HepG2 (cell line): ENCODE data around the gene SH2D3A. TPM values are rescaled to one million over a fixed set of nuclear protein-coding genes. Genes with fewer than 3 reads are reported as not detected.
A peak's percentile ranks its signal among the peaks of the same experiment; 100 is the strongest.

ENCODE experiments used
- ARNT ChIP-seq: fragments of 450-650 bp; IDR thresholded peaks from 2 replicates; pipeline ENCODE4 v1.6.1; 2017
- HDAC6 ChIP-seq: fragments of 200-600 bp; sonication (generic); IDR thresholded peaks from 2 replicates; pipeline ENCODE4 v1.7.0; 2017; ENCODE audit warnings: mild to moderate bottlenecking, antibody characterized with exemption, low read length, low read depth
- NFYB ChIP-seq: sonication (generic); formaldehyde crosslinking; IDR thresholded peaks from 2 replicates; pipeline ENCODE4 v1.4.0; 2020; ENCODE audit warnings: missing genetic modification reagents
- PRPF4 ChIP-seq: fragments of 200-400 bp; formaldehyde crosslinking; IDR thresholded peaks from 2 replicates; pipeline ENCODE4 v1.6.1; 2016; ENCODE audit warnings: low read length, low read depth; ENCODE audit not compliant: poor library complexity, severe bottlenecking
- RFXANK ChIP-seq: IDR thresholded peaks from 2 replicates; pipeline ENCODE4 v1.6.1; 2016
- SP5 ChIP-seq: IDR thresholded peaks from 2 replicates; pipeline ENCODE4 v1.6.1; 2016; ENCODE audit warnings: low read depth, borderline replicate concordance
- ZNF263 ChIP-seq: sonication (generic); formaldehyde crosslinking; IDR thresholded peaks from 2 replicates; pipeline ENCODE4 v1.4.0; 2020; ENCODE audit warnings: missing genetic modification reagents
- ZNF564 ChIP-seq: sonication (generic); formaldehyde crosslinking; IDR thresholded peaks from 2 replicates; pipeline ENCODE4 v1.8.1; 2023; ENCODE audit warnings: mild to moderate bottlenecking, missing genetic modification reagents
- ZNF792 ChIP-seq: IDR thresholded peaks from 2 replicates; pipeline ENCODE4 v1.6.1; 2016
- polyA plus RNA-seq, 8 experiments: library from polyadenylated mRNA; depleted of rRNA in 3 of 8; stranded (reverse) in 7 of 8; unstranded in 1 of 8; fragments of >200 nt; fragmentation: Illumina TruSeq in 4 of 8; extraction: Trizol in 4 of 8; gene quantifications; 2 replicates each; pipeline versions ENCODE4 v1.2.1 to v1.2.3, GENCODE V29; 2011 to 2016; ENCODE audit warnings: low read depth in 4 of 8, missing spikeins in 1 of 8, mixed read lengths in 1 of 8; ENCODE audit not compliant: insufficient read depth in 1 of 8
- total RNA-seq, 5 experiments: library from RNA; depleted of rRNA; stranded (reverse); fragments of >200 nt; fragmentation: Illumina TruSeq; extraction: Trizol; gene quantifications; 2 replicates each; pipeline ENCODE4 v1.2.3, GENCODE V29; 2016; ENCODE audit warnings: low read depth in 1 of 5
- TF ChIP-seq, protein P1 (sequence below): sonication (generic); formaldehyde crosslinking; IDR thresholded peaks from 2 replicates; pipeline ENCODE4 v1.4.0; 2020; ENCODE audit warnings: missing genetic modification reagents
- TF ChIP-seq, protein P2 (sequence below): sonication (generic); formaldehyde crosslinking; IDR thresholded peaks from 2 replicates; pipeline ENCODE4 v1.4.0; 2020; ENCODE audit warnings: missing genetic modification reagents, borderline replicate concordance
- TF ChIP-seq, protein P3 (sequence below), 2 experiments: IDR thresholded peaks; 2 replicates each; pipeline ENCODE4 v1.6.1; 2011 to 2012; ENCODE audit warnings: low read length in 2 of 2, borderline replicate concordance in 1 of 2, low read depth in 1 of 2, mild to moderate bottlenecking in 1 of 2, moderate library complexity in 1 of 2

Gene SH2D3A
- total and polyA plus RNA-seq, 2 of the 13 experiments (the other 11 are each of a cell fraction or from before 2014, with no cell fraction given): 1.0 to 2.2 TPM

DNA sequence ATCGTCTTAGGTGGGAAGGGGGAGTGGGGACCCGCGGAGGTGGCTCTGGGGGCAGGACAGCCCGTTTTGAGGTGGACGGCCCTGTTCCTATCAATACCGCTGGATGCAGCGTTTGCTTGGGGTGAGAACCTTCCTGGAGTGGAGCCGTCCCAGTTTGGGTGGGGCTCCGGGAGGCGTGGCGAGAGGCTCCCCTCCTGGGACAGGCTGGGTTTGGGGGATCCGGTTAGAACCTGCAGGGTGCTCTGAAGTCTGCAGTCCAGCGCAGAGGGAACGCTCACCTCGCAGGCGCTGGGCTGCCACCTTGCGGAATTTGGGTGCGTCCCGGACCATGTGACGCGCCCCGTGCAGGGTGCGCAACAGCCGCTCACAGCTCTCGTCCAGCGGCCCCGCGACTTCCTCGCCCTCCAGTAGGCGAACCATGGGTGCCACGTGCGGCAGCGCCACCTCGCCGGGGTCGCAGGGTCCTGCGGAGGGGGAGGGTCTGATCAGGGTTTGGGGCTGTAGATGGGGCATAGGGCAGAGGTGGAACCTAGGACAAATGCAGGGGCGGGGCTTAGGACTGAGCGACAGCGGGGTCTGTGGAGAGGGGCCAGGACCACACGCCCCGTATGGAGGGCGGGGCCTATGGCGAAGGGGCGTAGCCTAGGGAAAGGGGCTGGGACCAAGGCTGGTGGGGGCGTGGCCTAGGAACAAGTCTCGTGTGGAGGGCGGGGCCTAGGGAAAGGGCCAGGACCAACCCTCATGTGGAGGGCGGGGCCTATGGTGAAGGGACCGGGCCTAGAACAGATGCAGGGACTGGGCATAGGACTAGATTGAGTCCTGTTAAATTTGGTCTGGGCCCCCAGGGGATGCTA lies 13.8 kb downstream of the SH2D3A start (continued):
- TF ChIP-seq, protein P1, sequence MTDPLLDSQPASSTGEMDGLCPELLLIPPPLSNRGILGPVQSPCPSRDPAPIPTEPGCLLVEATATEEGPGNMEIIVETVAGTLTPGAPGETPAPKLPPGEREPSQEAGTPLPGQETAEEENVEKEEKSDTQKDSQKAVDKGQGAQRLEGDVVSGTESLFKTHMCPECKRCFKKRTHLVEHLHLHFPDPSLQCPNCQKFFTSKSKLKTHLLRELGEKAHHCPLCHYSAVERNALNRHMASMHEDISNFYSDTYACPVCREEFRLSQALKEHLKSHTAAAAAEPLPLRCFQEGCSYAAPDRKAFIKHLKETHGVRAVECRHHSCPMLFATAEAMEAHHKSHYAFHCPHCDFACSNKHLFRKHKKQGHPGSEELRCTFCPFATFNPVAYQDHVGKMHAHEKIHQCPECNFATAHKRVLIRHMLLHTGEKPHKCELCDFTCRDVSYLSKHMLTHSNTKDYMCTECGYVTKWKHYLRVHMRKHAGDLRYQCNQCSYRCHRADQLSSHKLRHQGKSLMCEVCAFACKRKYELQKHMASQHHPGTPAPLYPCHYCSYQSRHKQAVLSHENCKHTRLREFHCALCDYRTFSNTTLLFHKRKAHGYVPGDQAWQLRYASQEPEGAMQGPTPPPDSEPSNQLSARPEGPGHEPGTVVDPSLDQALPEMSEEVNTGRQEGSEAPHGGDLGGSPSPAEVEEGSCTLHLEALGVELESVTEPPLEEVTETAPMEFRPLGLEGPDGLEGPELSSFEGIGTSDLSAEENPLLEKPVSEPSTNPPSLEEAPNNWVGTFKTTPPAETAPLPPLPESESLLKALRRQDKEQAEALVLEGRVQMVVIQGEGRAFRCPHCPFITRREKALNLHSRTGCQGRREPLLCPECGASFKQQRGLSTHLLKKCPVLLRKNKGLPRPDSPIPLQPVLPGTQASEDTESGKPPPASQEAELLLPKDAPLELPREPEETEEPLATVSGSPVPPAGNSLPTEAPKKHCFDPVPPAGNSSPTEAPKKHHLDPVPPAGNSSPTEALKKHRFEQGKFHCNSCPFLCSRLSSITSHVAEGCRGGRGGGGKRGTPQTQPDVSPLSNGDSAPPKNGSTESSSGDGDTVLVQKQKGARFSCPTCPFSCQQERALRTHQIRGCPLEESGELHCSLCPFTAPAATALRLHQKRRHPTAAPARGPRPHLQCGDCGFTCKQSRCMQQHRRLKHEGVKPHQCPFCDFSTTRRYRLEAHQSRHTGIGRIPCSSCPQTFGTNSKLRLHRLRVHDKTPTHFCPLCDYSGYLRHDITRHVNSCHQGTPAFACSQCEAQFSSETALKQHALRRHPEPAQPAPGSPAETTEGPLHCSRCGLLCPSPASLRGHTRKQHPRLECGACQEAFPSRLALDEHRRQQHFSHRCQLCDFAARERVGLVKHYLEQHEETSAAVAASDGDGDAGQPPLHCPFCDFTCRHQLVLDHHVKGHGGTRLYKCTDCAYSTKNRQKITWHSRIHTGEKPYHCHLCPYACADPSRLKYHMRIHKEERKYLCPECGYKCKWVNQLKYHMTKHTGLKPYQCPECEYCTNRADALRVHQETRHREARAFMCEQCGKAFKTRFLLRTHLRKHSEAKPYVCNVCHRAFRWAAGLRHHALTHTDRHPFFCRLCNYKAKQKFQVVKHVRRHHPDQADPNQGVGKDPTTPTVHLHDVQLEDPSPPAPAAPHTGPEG: no peak
- TF ChIP-seq NFYB (CRISPR knock-in tag) (no peak), ZNF792 (CRISPR knock-in tag) (peak; percentile 84; the same call in 1 of the 2 replicates), HDAC6 (no peak), RFXANK (0 out of 2 replicates have a peak, but pooled peaks have one; percentile 66), SP5 (CRISPR knock-in tag) (peak; percentile 42; the same call in 1 of the 2 replicates), ZNF564 (CRISPR knock-in tag) (no peak), ARNT (no peak), ZNF263 (CRISPR knock-in tag) (no peak), PRPF4 (no peak)
- TF ChIP-seq, protein P2, sequence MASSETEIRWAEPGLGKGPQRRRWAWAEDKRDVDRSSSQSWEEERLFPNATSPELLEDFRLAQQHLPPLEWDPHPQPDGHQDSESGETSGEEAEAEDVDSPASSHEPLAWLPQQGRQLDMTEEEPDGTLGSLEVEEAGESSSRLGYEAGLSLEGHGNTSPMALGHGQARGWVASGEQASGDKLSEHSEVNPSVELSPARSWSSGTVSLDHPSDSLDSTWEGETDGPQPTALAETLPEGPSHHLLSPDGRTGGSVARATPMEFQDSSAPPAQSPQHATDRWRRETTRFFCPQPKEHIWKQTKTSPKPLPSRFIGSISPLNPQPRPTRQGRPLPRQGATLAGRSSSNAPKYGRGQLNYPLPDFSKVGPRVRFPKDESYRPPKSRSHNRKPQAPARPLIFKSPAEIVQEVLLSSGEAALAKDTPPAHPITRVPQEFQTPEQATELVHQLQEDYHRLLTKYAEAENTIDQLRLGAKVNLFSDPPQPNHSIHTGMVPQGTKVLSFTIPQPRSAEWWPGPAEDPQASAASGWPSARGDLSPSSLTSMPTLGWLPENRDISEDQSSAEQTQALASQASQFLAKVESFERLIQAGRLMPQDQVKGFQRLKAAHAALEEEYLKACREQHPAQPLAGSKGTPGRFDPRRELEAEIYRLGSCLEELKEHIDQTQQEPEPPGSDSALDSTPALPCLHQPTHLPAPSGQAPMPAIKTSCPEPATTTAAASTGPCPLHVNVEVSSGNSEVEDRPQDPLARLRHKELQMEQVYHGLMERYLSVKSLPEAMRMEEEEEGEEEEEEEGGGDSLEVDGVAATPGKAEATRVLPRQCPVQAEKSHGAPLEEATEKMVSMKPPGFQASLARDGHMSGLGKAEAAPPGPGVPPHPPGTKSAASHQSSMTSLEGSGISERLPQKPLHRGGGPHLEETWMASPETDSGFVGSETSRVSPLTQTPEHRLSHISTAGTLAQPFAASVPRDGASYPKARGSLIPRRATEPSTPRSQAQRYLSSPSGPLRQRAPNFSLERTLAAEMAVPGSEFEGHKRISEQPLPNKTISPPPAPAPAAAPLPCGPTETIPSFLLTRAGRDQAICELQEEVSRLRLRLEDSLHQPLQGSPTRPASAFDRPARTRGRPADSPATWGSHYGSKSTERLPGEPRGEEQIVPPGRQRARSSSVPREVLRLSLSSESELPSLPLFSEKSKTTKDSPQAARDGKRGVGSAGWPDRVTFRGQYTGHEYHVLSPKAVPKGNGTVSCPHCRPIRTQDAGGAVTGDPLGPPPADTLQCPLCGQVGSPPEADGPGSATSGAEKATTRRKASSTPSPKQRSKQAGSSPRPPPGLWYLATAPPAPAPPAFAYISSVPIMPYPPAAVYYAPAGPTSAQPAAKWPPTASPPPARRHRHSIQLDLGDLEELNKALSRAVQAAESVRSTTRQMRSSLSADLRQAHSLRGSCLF (CRISPR knock-in tag): no peak
- TF ChIP-seq, protein P3, sequence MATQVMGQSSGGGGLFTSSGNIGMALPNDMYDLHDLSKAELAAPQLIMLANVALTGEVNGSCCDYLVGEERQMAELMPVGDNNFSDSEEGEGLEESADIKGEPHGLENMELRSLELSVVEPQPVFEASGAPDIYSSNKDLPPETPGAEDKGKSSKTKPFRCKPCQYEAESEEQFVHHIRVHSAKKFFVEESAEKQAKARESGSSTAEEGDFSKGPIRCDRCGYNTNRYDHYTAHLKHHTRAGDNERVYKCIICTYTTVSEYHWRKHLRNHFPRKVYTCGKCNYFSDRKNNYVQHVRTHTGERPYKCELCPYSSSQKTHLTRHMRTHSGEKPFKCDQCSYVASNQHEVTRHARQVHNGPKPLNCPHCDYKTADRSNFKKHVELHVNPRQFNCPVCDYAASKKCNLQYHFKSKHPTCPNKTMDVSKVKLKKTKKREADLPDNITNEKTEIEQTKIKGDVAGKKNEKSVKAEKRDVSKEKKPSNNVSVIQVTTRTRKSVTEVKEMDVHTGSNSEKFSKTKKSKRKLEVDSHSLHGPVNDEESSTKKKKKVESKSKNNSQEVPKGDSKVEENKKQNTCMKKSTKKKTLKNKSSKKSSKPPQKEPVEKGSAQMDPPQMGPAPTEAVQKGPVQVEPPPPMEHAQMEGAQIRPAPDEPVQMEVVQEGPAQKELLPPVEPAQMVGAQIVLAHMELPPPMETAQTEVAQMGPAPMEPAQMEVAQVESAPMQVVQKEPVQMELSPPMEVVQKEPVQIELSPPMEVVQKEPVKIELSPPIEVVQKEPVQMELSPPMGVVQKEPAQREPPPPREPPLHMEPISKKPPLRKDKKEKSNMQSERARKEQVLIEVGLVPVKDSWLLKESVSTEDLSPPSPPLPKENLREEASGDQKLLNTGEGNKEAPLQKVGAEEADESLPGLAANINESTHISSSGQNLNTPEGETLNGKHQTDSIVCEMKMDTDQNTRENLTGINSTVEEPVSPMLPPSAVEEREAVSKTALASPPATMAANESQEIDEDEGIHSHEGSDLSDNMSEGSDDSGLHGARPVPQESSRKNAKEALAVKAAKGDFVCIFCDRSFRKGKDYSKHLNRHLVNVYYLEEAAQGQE (IDR thresholded peaks at IDR 0.05; ENCODE audit: borderline replicate concordance in 1 of 2, low read depth in 1 of 2, low read length in 2 of 2): no peak
